SK-N-SH (cell line): ENCODE results near the gene OST4. TPM values are rescaled to one million over a fixed set of nuclear protein-coding genes. Genes with fewer than 3 reads are reported as not detected.

Source experiments
- CTCF ChIA-PET: fragments of 300-600, 350-600 bp; formaldehyde crosslinking; extraction: SDS; loops from one replicate; lab custom pipeline; 2021; lab: Yijun Ruan, JAX
- POLR2A ChIA-PET: fragments of 350-600 bp; sonication (Branson Sonifier 250); formaldehyde crosslinking; extraction: SDS; loops from one replicate; lab custom pipeline; 2020; ENCODE audit warnings: antibody characterized with exemption, inconsistent platforms; lab: Yijun Ruan, JAX
- DNase-seq: peaks from one replicate; pipeline ENCODE4 v3.0.0; 2012
- H2AFZ ChIP-seq: fragments of 200-600 bp; sonication (generic); 2 replicates; pipeline ENCODE4 v1.8.1; 2016; ENCODE audit warnings: antibody characterized with exemption, mild to moderate bottlenecking, low read depth
- H3F3A ChIP-seq: fragments of 200-600 bp; sonication (generic); replicated peaks from 2 replicates; pipeline ENCODE3; 2016; ENCODE audit warnings: antibody characterized with exemption, mild to moderate bottlenecking; ENCODE audit not compliant: insufficient read depth
- H3K27ac ChIP-seq, 2 experiments: fragments of 200-500 bp in 1 of 2; fragments of 200-600 bp in 1 of 2; sonication (Bioruptor generic) in 1 of 2; sonication (generic), shearing (Covaris generic) in 1 of 2; 2 replicates each; pipeline versions ENCODE4 v1.5.1 to v1.6.1; 2014 to 2016; ENCODE audit warnings: low read depth in 2 of 2, inconsistent platforms in 1 of 2, low read length in 1 of 2, mild to moderate bottlenecking in 1 of 2, mixed read lengths in 1 of 2
- H3K27me3 ChIP-seq: fragments of 200-600 bp; sonication (generic), shearing (Covaris generic); 2 replicates; pipeline ENCODE4 v1.6.1; 2016; ENCODE audit warnings: mixed run types; ENCODE audit not compliant: insufficient read depth
- H3K36me3 ChIP-seq, 2 experiments: fragments of 200-500 bp in 1 of 2; fragments of 200-600 bp in 1 of 2; sonication (Bioruptor generic) in 1 of 2; sonication (generic) in 1 of 2; replicated peaks in 1 of 2; 2 replicates each; pipeline versions ENCODE3 to v1.5.1; 2014 to 2016; ENCODE audit warnings: low read length in 1 of 2, mild to moderate bottlenecking in 1 of 2; ENCODE audit not compliant: insufficient read depth in 2 of 2, control insufficient read depth in 1 of 2
- H3K4me1 ChIP-seq, 2 experiments: fragments of 200-500 bp in 1 of 2; fragments of 200-600 bp in 1 of 2; sonication (Bioruptor generic) in 1 of 2; sonication (generic), shearing (Covaris generic) in 1 of 2; 2 replicates each; pipeline versions ENCODE4 v1.5.1 to v1.6.1; 2014 to 2016; ENCODE audit warnings: low read depth in 1 of 2, low read length in 1 of 2, mixed run types in 1 of 2; ENCODE audit not compliant: insufficient read depth in 2 of 2, control insufficient read depth in 1 of 2
- H3K4me2 ChIP-seq: fragments of 200-600 bp; sonication (generic), shearing (Covaris generic); 2 replicates; pipeline ENCODE4 v1.6.1; 2017; ENCODE audit warnings: mixed run types
- H3K4me3 ChIP-seq, 2 experiments: fragments of 200-500 bp in 1 of 2; fragments of 200-600 bp in 1 of 2; sonication (Bioruptor generic) in 1 of 2; sonication (generic), shearing (Covaris generic) in 1 of 2; 2 replicates each; pipeline versions ENCODE4 v1.5.1 to v1.8.1; 2014 to 2016; ENCODE audit warnings: low read depth in 2 of 2, inconsistent platforms in 1 of 2, low read length in 1 of 2, mild to moderate bottlenecking in 1 of 2, mixed read lengths in 1 of 2, moderate library complexity in 1 of 2
- H3K79me2 ChIP-seq: fragments of 200-600 bp; sonication (generic); 2 replicates; pipeline ENCODE4 v1.8.1; 2017; ENCODE audit warnings: mild to moderate bottlenecking; ENCODE audit not compliant: insufficient read depth
- H3K9ac ChIP-seq: fragments of 200-600 bp; sonication (generic); 2 replicates; pipeline ENCODE4 v1.6.1; 2017; ENCODE audit warnings: mixed run types
- H3K9me2 ChIP-seq: fragments of 200-600 bp; sonication (generic); 2 replicates; pipeline ENCODE4 v1.6.1; 2017; ENCODE audit warnings: mixed run types
- H3K9me3 ChIP-seq: fragments of 200-600 bp; sonication (generic); 2 replicates; pipeline ENCODE4 v1.6.1; 2017; ENCODE audit warnings: mixed run types, mild to moderate bottlenecking, moderate library complexity
- H4K20me1 ChIP-seq: fragments of 200-600 bp; sonication (generic); 2 replicates; pipeline ENCODE4 v1.6.1; 2017; ENCODE audit warnings: mild to moderate bottlenecking, mixed run types; ENCODE audit not compliant: insufficient read depth
- ELF1 ChIP-seq: IDR thresholded peaks from 2 replicates; pipeline ENCODE4 v1.4.0; 2012
- EZH2phosphoT487 ChIP-seq: fragments of 200-600 bp; sonication (generic); IDR thresholded peaks from 2 replicates; pipeline ENCODE4 v1.6.1; 2017; ENCODE audit warnings: low read depth, mixed run types, mild to moderate bottlenecking, antibody characterized with exemption, moderate library complexity, borderline replicate concordance
- FOXM1 ChIP-seq: IDR thresholded peaks from 2 replicates; pipeline ENCODE4 v1.4.0; 2012; ENCODE audit warnings: low read depth, mild to moderate bottlenecking
- GATA2 ChIP-seq: sonication (generic); formaldehyde crosslinking; IDR thresholded peaks from 2 replicates; pipeline ENCODE4 v1.5.0; 2020; ENCODE audit warnings: mild to moderate bottlenecking, missing genetic modification reagents
- MXI1 ChIP-seq: IDR thresholded peaks from 2 replicates; pipeline ENCODE4 v1.6.1; 2012; ENCODE audit warnings: mild to moderate bottlenecking, low read depth, low read length, improper control_type of control experiment
- NFIC ChIP-seq: IDR thresholded peaks from 2 replicates; pipeline ENCODE4 v1.4.0; 2012; ENCODE audit warnings: borderline replicate concordance
- RAD21 ChIP-seq: IDR thresholded peaks from 2 replicates; pipeline ENCODE4 v1.6.1; 2012; ENCODE audit warnings: mild to moderate bottlenecking, low read length
- SIN3A ChIP-seq: IDR thresholded peaks from 2 replicates; pipeline ENCODE4 v1.6.1; 2012; ENCODE audit warnings: low read depth, mild to moderate bottlenecking, low read length, moderate library complexity, borderline replicate concordance
- TCF12 ChIP-seq: IDR thresholded peaks from 2 replicates; pipeline ENCODE4 v1.4.0; 2012
- WGBS: methylation state at CpG from one replicate; pipeline ENCODE4 v1.1.6; 2017; ENCODE audit warnings: low lambda C conversion rate; 5-methylcytosine and 5-hydroxymethylcytosine counted together
- polyA plus RNA-seq, 3 experiments: library from polyadenylated mRNA; depleted of rRNA; stranded (reverse); fragments of >200 nt; gene quantifications; 2 replicates each; pipeline ENCODE4 v1.2.3, GENCODE V29; 2012
- TF ChIP-seq, protein P1 (sequence below): fragments of 150-350 bp; IDR thresholded peaks from 2 replicates; pipeline ENCODE4 v1.6.1; 2016; ENCODE audit warnings: mild to moderate bottlenecking, low read depth, low read length
- TF ChIP-seq, protein P2 (sequence below): IDR thresholded peaks from 2 replicates; pipeline ENCODE4 v1.4.0; 2012; ENCODE audit warnings: low read depth, borderline replicate concordance
- TF ChIP-seq, protein P3 (sequence below): IDR thresholded peaks from 2 replicates; pipeline ENCODE4 v1.4.0; 2012; ENCODE audit warnings: low read depth, borderline replicate concordance
- TF ChIP-seq, protein P4 (sequence below): IDR thresholded peaks from 2 replicates; pipeline ENCODE4; 2012
- TF ChIP-seq, protein P5 (sequence below): IDR thresholded peaks from 2 replicates; pipeline ENCODE4 v1.4.0; 2012; ENCODE audit warnings: low read depth

Gene OST4
- polyA plus RNA-seq, 1 of the 3 experiments (the other 2 are of a cell fraction), result 1,851 TPM

DNA sequence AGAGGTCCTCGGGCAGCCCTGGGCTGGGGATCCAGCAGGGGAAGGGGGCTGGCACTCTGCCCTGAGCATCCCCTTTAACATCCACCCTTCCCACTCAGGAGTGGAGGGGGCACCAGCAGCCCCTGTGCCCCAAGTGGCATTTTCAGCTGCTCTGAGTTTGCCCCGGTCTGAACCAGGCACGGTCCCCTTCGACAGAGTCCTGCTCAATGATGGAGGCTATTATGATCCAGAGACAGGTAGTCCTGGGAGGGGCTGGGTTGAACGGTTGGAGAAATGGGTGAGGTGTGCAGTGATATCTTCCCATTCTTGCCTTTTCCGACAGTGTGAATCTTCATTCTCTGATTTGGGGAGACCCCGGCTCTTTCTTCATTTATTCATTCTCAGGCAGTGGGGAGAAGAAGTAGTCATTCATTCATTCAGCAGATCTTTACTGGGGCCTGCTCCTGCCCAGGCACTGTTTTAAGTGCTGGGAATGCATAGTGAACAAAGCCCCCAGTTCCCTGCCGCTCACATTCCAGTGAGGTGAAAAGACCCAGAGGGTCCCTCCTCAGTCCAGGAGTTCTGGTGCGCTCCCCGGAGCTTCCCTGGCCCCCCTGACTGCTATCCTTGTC is 13.7 kb upstream of the OST4 start:
- H3K9me3 ChIP-seq, result no peaks in the 10 kb centered on the region
- POLR2A ChIA-PET, result interaction anchor here (0.6 to 6.7 kb wide), 7 partner anchors 11 to 197 kb away, joined by 3 to 63 read pairs (median 3); partner anchors contain the start of genes AGBL5, OST4 and TRIM54
- no peak for DNase-seq
- H3F3A ChIP-seq, result peaks cover 7% of the 10 kb centered on the region
- peak overlapping the region; percentile 89; the same call in 1 of the 2 replicates for H3K4me2 ChIP-seq
- CTCF ChIA-PET, result interaction anchor here (0.9 to 14.6 kb wide), 29 partner anchors 8 to 476 kb away, joined by 3 to 227 read pairs (median 6); partner anchors contain the start of genes AGBL5, OST4 and TMEM214
- no peaks in the 10 kb centered on the region for H3K27me3 ChIP-seq
- TF ChIP-seq MXI1, result no peak
- no peak for TF ChIP-seq TCF12
- no peak for TF ChIP-seq FOXM1
- no peak for TF ChIP-seq EZH2phosphoT487
- TF ChIP-seq GATA2 (CRISPR knock-in tag), result no peak
- TF ChIP-seq NFIC, result no peak
- TF ChIP-seq, protein P1, sequence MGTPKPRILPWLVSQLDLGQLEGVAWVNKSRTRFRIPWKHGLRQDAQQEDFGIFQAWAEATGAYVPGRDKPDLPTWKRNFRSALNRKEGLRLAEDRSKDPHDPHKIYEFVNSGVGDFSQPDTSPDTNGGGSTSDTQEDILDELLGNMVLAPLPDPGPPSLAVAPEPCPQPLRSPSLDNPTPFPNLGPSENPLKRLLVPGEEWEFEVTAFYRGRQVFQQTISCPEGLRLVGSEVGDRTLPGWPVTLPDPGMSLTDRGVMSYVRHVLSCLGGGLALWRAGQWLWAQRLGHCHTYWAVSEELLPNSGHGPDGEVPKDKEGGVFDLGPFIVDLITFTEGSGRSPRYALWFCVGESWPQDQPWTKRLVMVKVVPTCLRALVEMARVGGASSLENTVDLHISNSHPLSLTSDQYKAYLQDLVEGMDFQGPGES, result no peak
- TF ChIP-seq, protein P2, sequence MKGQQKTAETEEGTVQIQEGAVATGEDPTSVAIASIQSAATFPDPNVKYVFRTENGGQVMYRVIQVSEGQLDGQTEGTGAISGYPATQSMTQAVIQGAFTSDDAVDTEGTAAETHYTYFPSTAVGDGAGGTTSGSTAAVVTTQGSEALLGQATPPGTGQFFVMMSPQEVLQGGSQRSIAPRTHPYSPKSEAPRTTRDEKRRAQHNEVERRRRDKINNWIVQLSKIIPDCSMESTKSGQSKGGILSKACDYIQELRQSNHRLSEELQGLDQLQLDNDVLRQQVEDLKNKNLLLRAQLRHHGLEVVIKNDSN, result no peak
- TF ChIP-seq, protein P3, sequence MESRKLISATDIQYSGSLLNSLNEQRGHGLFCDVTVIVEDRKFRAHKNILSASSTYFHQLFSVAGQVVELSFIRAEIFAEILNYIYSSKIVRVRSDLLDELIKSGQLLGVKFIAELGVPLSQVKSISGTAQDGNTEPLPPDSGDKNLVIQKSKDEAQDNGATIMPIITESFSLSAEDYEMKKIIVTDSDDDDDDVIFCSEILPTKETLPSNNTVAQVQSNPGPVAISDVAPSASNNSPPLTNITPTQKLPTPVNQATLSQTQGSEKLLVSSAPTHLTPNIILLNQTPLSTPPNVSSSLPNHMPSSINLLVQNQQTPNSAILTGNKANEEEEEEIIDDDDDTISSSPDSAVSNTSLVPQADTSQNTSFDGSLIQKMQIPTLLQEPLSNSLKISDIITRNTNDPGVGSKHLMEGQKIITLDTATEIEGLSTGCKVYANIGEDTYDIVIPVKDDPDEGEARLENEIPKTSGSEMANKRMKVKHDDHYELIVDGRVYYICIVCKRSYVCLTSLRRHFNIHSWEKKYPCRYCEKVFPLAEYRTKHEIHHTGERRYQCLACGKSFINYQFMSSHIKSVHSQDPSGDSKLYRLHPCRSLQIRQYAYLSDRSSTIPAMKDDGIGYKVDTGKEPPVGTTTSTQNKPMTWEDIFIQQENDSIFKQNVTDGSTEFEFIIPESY, result no peak
- TF ChIP-seq ELF1, result no peak
- TF ChIP-seq, protein P4, sequence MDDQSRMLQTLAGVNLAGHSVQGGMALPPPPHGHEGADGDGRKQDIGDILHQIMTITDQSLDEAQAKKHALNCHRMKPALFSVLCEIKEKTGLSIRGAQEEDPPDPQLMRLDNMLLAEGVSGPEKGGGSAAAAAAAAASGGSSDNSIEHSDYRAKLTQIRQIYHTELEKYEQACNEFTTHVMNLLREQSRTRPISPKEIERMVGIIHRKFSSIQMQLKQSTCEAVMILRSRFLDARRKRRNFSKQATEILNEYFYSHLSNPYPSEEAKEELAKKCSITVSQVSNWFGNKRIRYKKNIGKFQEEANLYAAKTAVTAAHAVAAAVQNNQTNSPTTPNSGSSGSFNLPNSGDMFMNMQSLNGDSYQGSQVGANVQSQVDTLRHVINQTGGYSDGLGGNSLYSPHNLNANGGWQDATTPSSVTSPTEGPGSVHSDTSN, result no peak
- TF ChIP-seq, protein P5, sequence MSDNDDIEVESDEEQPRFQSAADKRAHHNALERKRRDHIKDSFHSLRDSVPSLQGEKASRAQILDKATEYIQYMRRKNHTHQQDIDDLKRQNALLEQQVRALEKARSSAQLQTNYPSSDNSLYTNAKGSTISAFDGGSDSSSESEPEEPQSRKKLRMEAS, result no peak
- TF ChIP-seq RAD21, result no peak
- no peak for TF ChIP-seq SIN3A
- peaks cover 18 to 55% of the 10 kb centered on the region in 2 experiments for H3K4me1 ChIP-seq
- H2AFZ ChIP-seq, result no peak overlapping the region
- peaks cover 16% of the 10 kb centered on the region; the same call in 1 of the 2 replicates for H4K20me1 ChIP-seq
- peak overlapping the region in 1 of 2 experiments; percentile 89; a peak in 2 of 4 replicates for H3K27ac ChIP-seq
- H3K79me2 ChIP-seq, result peaks cover 14% of the 10 kb centered on the region
- 71% methylated on average over 10 of the region's 10 CpGs for WGBS
- no peak overlapping the region for H3K9ac ChIP-seq
- H3K36me3 ChIP-seq, result peaks cover 13 to 38% of the 10 kb centered on the region in 2 experiments
- peak overlapping the region; percentile 50 to 65; a peak in 2 of 4 replicates for H3K4me3 ChIP-seq
- no peaks in the 10 kb centered on the region for H3K9me2 ChIP-seq
